AG09319 (cell line): ENCODE measurements around the gene NAXE.

ENCODE experiments used
- DNase-seq: peaks from one replicate; pipeline ENCODE4 v3.0.0-alpha.2; 2010; ENCODE audit warnings: low read depth; ENCODE audit errors: extremely low read depth
- CTCF ChIP-seq: IDR thresholded peaks from 2 replicates; pipeline ENCODE4 v1.5.1; 2011; ENCODE audit warnings: low read depth, mild to moderate bottlenecking, inconsistent platforms, low read length, moderate library complexity

The NAXE gene

GRCh38 chr1:156640842-156641706 is 49.5 kb downstream of the NAXE start:
- DNase-seq, result no peak
- no peak for TF ChIP-seq CTCF

- DNase-seq, result no peak
- no peak for TF ChIP-seq CTCF
Observed at GRCh38 chr1:156641761-156642264, 50.2 kb downstream of the NAXE start, which contains the start of gene BCAN. Gene BCAN, plus strand, starts transcription at chr1:156642117. Its CDS starts 3,938 bp downstream, at chr1:156646055.

- no peak for TF ChIP-seq CTCF
Observed at GRCh38 chr1:156642265-156643048, 50.9 kb downstream of the NAXE start.

GRCh38 chr1:156643049-156643777 is 51.6 kb downstream of the NAXE start:
- DNase-seq, result no peak
- TF ChIP-seq CTCF, result no peak

More at GRCh38 chr1:156642265-156643048, 50.9 kb downstream of the NAXE start:
- DNase-seq, result no peak

- no peak for DNase-seq
- TF ChIP-seq CTCF, result no peak
Observed at GRCh38 chr1:156643778-156644092, 52.2 kb downstream of the NAXE start.
